K562 (cell line): Measurements from ENCODE around the gene FBXL13. TPM values are rescaled to one million over a fixed set of nuclear protein-coding genes. Genes with fewer than 3 reads are reported as not detected.

Experiments used
- ATAC-seq: fragments of 200-7000 bp; cut with Tn5 transposase; 3 replicates; pipeline ENCODE4 v1.9.1; 2020; ENCODE audit warnings: moderate library complexity
- BruUV-seq: library from RNA; stranded (reverse); fragments of 400-500 nt; replicated peaks from 2 replicates; lab custom pipeline; 2021; lab: Mats Ljungman, UMichigan
- CTCF ChIA-PET: fragments of 300-600 bp; formaldehyde crosslinking; extraction: SDS; loops from one replicate; lab custom pipeline; 2021; ENCODE audit warnings: low intra/inter-chr PET ratio; lab: Yijun Ruan, JAX
- POLR2A ChIA-PET: fragments of 300-600, 350-650 bp; sonication (Branson Sonifier 250); formaldehyde crosslinking; extraction: SDS; loops from one replicate; lab custom pipeline; 2021; ENCODE audit warnings: antibody characterized with exemption, inconsistent platforms; lab: Yijun Ruan, JAX
- DNase-seq, 4 experiments: peaks; one replicate each; pipeline versions ENCODE4 v3.0.0 to v3.0.0-alpha.2; 2011 to 2018; ENCODE audit warnings: low spot score in 3 of 4, mixed read lengths in 3 of 4; ENCODE audit errors: extremely low read depth in 1 of 4
- FAIRE-seq: peaks from 2 replicates; lab custom pipeline; 2011; peaks lifted over from hg19 to GRCh38; lab: Jason Lieb, UNC
- H2AFZ ChIP-seq: 2 replicates; pipeline ENCODE4 v1.6.0; 2011; ENCODE audit warnings: low read depth, low read length, control low read depth, inconsistent platforms
- H3K27ac ChIP-seq: fragments of 200-600 bp; 3 replicates; pipeline ENCODE4 v1.8.0; 2011; ENCODE audit warnings: low read depth, mild to moderate bottlenecking, control low read depth, inconsistent platforms, low read length, moderate library complexity, mixed read lengths; ENCODE audit errors: extremely low read depth
- H3K27me3 ChIP-seq, 2 experiments: fragments of 300-600 bp in 1 of 2; 2 replicates in 1 of 2; 3 replicates in 1 of 2; pipeline versions ENCODE4 v1.6.0 to v1.8.0; 2011; ENCODE audit warnings: inconsistent platforms in 2 of 2, low read length in 2 of 2, mild to moderate bottlenecking in 1 of 2, mixed read lengths in 1 of 2, moderate library complexity in 1 of 2; ENCODE audit not compliant: control insufficient read depth in 2 of 2, insufficient read depth in 2 of 2
- H3K36me3 ChIP-seq: fragments of 300-600 bp; 3 replicates; pipeline ENCODE4 v1.8.0; 2011; ENCODE audit warnings: mild to moderate bottlenecking, low read length, inconsistent platforms; ENCODE audit not compliant: control insufficient read depth, insufficient read depth
- H3K4me1 ChIP-seq, 2 experiments: fragments of 200-600 bp in 1 of 2; replicated peaks in 1 of 2; 2 replicates in 1 of 2; 3 replicates in 1 of 2; pipeline versions ENCODE4 v1.5.1 to v1.8.0; 2011; ENCODE audit warnings: inconsistent platforms in 2 of 2, low read length in 2 of 2, mild to moderate bottlenecking in 1 of 2, mixed read lengths in 1 of 2, moderate library complexity in 1 of 2; ENCODE audit not compliant: control insufficient read depth in 2 of 2, insufficient read depth in 2 of 2
- H3K4me2 ChIP-seq: 2 replicates; pipeline ENCODE4 v1.6.1; 2011; ENCODE audit warnings: low read length, control low read depth, inconsistent platforms, mixed read lengths; ENCODE audit not compliant: insufficient read depth
- H3K4me3 ChIP-seq: fragments of 200-600 bp; sonication (generic), shearing (Covaris generic); 2 replicates; pipeline ENCODE4 v1.5.1; 2016; ENCODE audit warnings: control low read depth, inconsistent platforms
- H3K79me2 ChIP-seq: fragments of 200-600 bp; 3 replicates; pipeline ENCODE4 v1.8.0; 2011; ENCODE audit warnings: low read length, inconsistent platforms; ENCODE audit not compliant: control insufficient read depth, insufficient read depth
- H3K9ac ChIP-seq, 2 experiments: 2 replicates each; pipeline versions ENCODE4 v1.6.0 to v1.6.1; 2011; ENCODE audit warnings: low read depth in 2 of 2, low read length in 2 of 2, control low read depth in 1 of 2, inconsistent platforms in 1 of 2, mild to moderate bottlenecking in 1 of 2, mixed read lengths in 1 of 2; ENCODE audit not compliant: insufficient read depth in 1 of 2
- H3K9me1 ChIP-seq: one replicate; pipeline ENCODE4 v1.6.0; 2011; ENCODE audit warnings: inconsistent platforms, mild to moderate bottlenecking, low read length, moderate library complexity; ENCODE audit not compliant: control insufficient read depth, insufficient read depth
- H3K9me3 ChIP-seq: replicated peaks from 2 replicates; pipeline ENCODE4 v1.5.1; 2011; ENCODE audit warnings: low read depth, low read length, inconsistent platforms; ENCODE audit not compliant: control insufficient read depth, insufficient read depth
- H4K20me1 ChIP-seq: replicated peaks from 2 replicates; pipeline ENCODE4 v1.6.1; 2011; ENCODE audit warnings: low read length, inconsistent platforms, mixed read lengths; ENCODE audit not compliant: control insufficient read depth, insufficient read depth
- CAMTA2 ChIP-seq: fragments of 250-450 bp; sonication (Bioruptor Pico); conservative IDR thresholded peaks from 2 replicates; pipeline ENCODE4 v1.5.1; 2022
- CBFA2T2 ChIP-seq: fragments of 450-650 bp; conservative IDR thresholded peaks from 2 replicates; pipeline ENCODE4 v1.6.1; 2017; ENCODE audit warnings: mild to moderate bottlenecking
- ESRRA ChIP-seq: fragments of 450-650 bp; IDR thresholded peaks from 2 replicates; pipeline ENCODE4 v1.6.1; 2014; ENCODE audit warnings: low read depth, mild to moderate bottlenecking, moderate library complexity, borderline replicate concordance
- HEY1 ChIP-seq: fragments of 250-450 bp; sonication (Bioruptor Pico); IDR thresholded peaks from 2 replicates; pipeline ENCODE4 v1.5.0; 2020; ENCODE audit warnings: mild to moderate bottlenecking, moderate library complexity, borderline replicate concordance
- HMG20B ChIP-seq: fragments of 250-450 bp; sonication (Bioruptor Pico); IDR thresholded peaks from 2 replicates; pipeline ENCODE4 v1.5.0; 2021; ENCODE audit warnings: mild to moderate bottlenecking
- KLF10 ChIP-seq: fragments of 250-450 bp; sonication (Bioruptor Pico); IDR thresholded peaks from 2 replicates; pipeline ENCODE4 v1.6.1; 2021; ENCODE audit warnings: matching md5 sums
- LARP7 ChIP-seq: fragments of 450-650 bp; IDR thresholded peaks from 2 replicates; pipeline ENCODE4 v1.6.1; 2016
- MTA3 ChIP-seq: fragments of 450-650 bp; formaldehyde crosslinking; IDR thresholded peaks from 2 replicates; pipeline ENCODE4 v1.6.1; 2017; ENCODE audit warnings: mild to moderate bottlenecking, borderline replicate concordance
- NCOA2 ChIP-seq, 2 experiments: fragments of 450-650 bp; IDR thresholded peaks; 2 replicates each; pipeline ENCODE4 v1.6.1; 2018; ENCODE audit warnings: mild to moderate bottlenecking in 2 of 2, moderate library complexity in 1 of 2; ENCODE audit not compliant: partially characterized antibody in 2 of 2
- OTX1 ChIP-seq: fragments of 450-650 bp; formaldehyde crosslinking; IDR thresholded peaks from 2 replicates; pipeline ENCODE4 v1.4.0; 2022; ENCODE audit warnings: mild to moderate bottlenecking
- PPARD ChIP-seq: fragments of 250-450 bp; sonication (Bioruptor Pico); IDR thresholded peaks from 2 replicates; pipeline ENCODE4 v1.8.0; 2022; ENCODE audit warnings: inconsistent platforms, mild to moderate bottlenecking, moderate library complexity
- RCOR1 ChIP-seq, 2 experiments: IDR thresholded peaks; 2 replicates each; pipeline ENCODE4 v1.6.1; 2012; ENCODE audit warnings: low read depth in 2 of 2, low read length in 2 of 2, borderline replicate concordance in 1 of 2, improper control_type of control experiment in 1 of 2
- SMARCA5 ChIP-seq: fragments of 450-650 bp; IDR thresholded peaks from 2 replicates; pipeline ENCODE4 v1.6.1; 2016
- SMARCB1 ChIP-seq: IDR thresholded peaks from 2 replicates; pipeline ENCODE4 v1.6.1; 2011; ENCODE audit warnings: improper control_type of control experiment, low read depth; ENCODE audit not compliant: insufficient read length
- SMC3 ChIP-seq: conservative IDR thresholded peaks from 2 replicates; pipeline ENCODE4 v1.6.1; 2011; ENCODE audit warnings: low read depth, low read length, improper control_type of control experiment; ENCODE audit not compliant: insufficient read depth
- TAF1 ChIP-seq: IDR thresholded peaks from 2 replicates; pipeline ENCODE4 v1.6.1; 2011; ENCODE audit warnings: mild to moderate bottlenecking, low read length, moderate library complexity; ENCODE audit not compliant: insufficient read depth, control insufficient read depth, severe bottlenecking; ENCODE audit errors: extremely low read depth
- ZNF24 ChIP-seq: fragments of 450-650 bp; IDR thresholded peaks from 2 replicates; pipeline ENCODE4 v1.6.1; 2016
- ZNF75A ChIP-seq: fragments of 450-650 bp; formaldehyde crosslinking; IDR thresholded peaks from 2 replicates; pipeline ENCODE4 v1.4.0; 2020; ENCODE audit warnings: mild to moderate bottlenecking
- WGBS: fragments of 100-300 bp; shearing (Covaris generic); methylation state at CpG from one replicate; pipeline ENCODE4 v1.1.6; 2016; ENCODE audit warnings: low coverage, mixed read lengths; ENCODE audit not compliant: insufficient coverage; ENCODE audit errors: missing lambda C conversion rate; 5-methylcytosine and 5-hydroxymethylcytosine counted together
- in situ Hi-C: fragments of 300-500 bp; cut with MboI; formaldehyde crosslinking; loops from 4 replicates; pipeline ENCODE4 v1.15.0; 2018; ENCODE audit warnings: inconsistent platforms, mixed read lengths
- intact Hi-C: fragments of 100-400 bp; cut with micrococcal nuclease; formaldehyde crosslinking; loops from 2 replicates; pipeline ENCODE4 v1.14.2; 2022
- polyA plus RNA-seq, 8 experiments: library from polyadenylated mRNA; depleted of rRNA in 4 of 8; stranded (reverse) in 5 of 8; unstranded in 3 of 8; fragments of >200 nt; fragmentation: Nextera tagmentation in 2 of 8; fragmentation: Illumina TruSeq in 1 of 8; extraction: Ambion mirVana in 2 of 8; extraction: Trizol in 1 of 8; gene quantifications; 2 replicates each; pipeline versions ENCODE4 v1.2.1 to v1.2.3, GENCODE V29; 2011 to 2014; ENCODE audit warnings: inconsistent platforms in 1 of 8, missing spikeins in 1 of 8
- total RNA-seq, 7 experiments: library from RNA; depleted of rRNA in 6 of 7; stranded (reverse); fragments of >200 nt in 6 of 7; fragmentation: Illumina TruSeq in 2 of 7; extraction: Trizol in 2 of 7; gene quantifications; 2 replicates each; pipeline versions ENCODE4 v1.2.1 to v1.2.3, GENCODE V29; 2011 to 2021; ENCODE audit warnings: low replicate concordance in 1 of 7
- TF ChIP-seq, protein P1 (sequence below): fragments of 250-450 bp; sonication (Bioruptor Pico); IDR thresholded peaks from 2 replicates; pipeline ENCODE4 v1.4.0; 2020; ENCODE audit warnings: mild to moderate bottlenecking, moderate library complexity
- TF ChIP-seq, protein P2 (sequence below): sonication (generic); formaldehyde crosslinking; IDR thresholded peaks from 2 replicates; pipeline ENCODE4 v1.8.1; 2023; ENCODE audit warnings: mild to moderate bottlenecking, missing genetic modification reagents

Gene FBXL13
- total and polyA plus RNA-seq, 9 of the 15 experiments (the other 6 are each of a cell fraction or from before 2014, with no cell fraction given), result 16.3 to 55.0 (median 25.4) TPM

DNA sequence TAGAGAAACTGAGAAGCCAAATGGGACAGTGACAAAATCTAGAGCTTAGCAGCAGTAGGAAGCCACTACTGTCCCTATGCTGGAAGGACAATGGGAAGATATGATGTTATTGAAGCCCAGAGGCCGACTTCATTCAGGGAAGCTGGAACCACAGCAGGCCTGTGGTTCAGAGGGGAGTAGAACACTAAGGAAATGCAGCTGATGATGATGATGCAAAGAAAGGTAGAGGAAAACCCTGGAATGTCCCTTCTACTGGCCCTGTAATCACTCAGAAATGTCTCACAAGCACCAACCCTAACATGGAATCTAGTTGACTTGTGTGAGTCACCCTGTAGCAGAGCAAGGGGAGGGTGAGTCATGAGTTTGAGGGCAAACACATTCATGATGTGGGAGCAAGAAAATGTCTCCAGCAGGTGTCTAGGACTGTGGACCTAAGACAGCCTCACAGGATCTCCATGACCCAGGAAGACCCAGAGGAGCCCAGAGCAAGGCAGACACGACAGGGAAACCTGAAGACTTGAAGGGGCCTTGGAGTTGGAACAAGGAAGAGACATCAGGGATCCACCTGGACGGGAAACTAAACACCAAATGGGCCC, 198.8 kb downstream of the FBXL13 start (continued):
- 0 out of 4 replicates have a peak, but pooled peaks of 1 of the 2 experiments have one; percentile 15 for TF ChIP-seq RCOR1 (IDR thresholded peaks at IDR 0.05; ENCODE audit: borderline replicate concordance in 1 of 2, low read depth in 2 of 2, low read length in 2 of 2)
- TF ChIP-seq SMARCB1, result no peak
- TF ChIP-seq, protein P1, sequence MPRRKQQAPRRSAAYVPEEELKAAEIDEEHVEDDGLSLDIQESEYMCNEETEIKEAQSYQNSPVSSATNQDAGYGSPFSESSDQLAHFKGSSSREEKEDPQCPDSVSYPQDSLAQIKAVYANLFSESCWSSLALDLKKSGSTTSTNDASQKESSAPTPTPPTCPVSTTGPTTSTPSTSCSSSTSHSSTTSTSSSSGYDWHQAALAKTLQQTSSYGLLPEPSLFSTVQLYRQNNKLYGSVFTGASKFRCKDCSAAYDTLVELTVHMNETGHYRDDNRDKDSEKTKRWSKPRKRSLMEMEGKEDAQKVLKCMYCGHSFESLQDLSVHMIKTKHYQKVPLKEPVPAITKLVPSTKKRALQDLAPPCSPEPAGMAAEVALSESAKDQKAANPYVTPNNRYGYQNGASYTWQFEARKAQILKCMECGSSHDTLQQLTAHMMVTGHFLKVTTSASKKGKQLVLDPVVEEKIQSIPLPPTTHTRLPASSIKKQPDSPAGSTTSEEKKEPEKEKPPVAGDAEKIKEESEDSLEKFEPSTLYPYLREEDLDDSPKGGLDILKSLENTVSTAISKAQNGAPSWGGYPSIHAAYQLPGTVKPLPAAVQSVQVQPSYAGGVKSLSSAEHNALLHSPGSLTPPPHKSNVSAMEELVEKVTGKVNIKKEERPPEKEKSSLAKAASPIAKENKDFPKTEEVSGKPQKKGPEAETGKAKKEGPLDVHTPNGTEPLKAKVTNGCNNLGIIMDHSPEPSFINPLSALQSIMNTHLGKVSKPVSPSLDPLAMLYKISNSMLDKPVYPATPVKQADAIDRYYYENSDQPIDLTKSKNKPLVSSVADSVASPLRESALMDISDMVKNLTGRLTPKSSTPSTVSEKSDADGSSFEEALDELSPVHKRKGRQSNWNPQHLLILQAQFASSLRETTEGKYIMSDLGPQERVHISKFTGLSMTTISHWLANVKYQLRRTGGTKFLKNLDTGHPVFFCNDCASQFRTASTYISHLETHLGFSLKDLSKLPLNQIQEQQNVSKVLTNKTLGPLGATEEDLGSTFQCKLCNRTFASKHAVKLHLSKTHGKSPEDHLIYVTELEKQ, result no peak
- TF ChIP-seq, all 486 proteins: peak for 25

DNA sequence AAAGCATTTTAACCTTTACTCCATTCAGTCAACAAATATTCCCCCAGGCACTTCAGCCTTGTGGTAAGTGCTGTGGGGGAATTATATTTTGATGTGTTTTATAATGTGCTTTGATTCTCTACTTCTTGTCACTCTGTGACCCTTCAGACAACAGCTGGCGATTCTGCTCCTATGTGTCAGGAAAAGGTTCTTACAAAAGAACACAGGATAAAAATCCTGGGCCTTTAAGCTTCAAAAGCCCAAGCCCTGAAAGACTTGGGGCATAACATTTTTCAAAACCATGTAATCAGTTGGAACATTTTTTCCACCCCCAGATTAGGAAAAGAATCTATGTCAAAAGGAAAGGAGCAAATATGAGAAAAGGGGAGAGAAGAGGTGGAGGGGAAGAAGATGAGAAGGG, 199.6 kb downstream of the FBXL13 start:
- WGBS, result 86% methylated on average over 1 of the region's 1 CpG
- no peaks in the 10 kb centered on the region for H3K79me2 ChIP-seq
- no peaks in the 10 kb centered on the region for H3K9me3 ChIP-seq
- DNase-seq (no peak), ATAC-seq (no peak), FAIRE-seq (no peak)
- no peak for TF ChIP-seq CAMTA2 (CRISPR knock-in tag)
- TF ChIP-seq, protein P2, sequence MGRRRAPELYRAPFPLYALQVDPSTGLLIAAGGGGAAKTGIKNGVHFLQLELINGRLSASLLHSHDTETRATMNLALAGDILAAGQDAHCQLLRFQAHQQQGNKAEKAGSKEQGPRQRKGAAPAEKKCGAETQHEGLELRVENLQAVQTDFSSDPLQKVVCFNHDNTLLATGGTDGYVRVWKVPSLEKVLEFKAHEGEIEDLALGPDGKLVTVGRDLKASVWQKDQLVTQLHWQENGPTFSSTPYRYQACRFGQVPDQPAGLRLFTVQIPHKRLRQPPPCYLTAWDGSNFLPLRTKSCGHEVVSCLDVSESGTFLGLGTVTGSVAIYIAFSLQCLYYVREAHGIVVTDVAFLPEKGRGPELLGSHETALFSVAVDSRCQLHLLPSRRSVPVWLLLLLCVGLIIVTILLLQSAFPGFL, result no peak
- no peak for TF ChIP-seq OTX1 (CRISPR knock-in tag)
- TF ChIP-seq MTA3, result no peak
- TF ChIP-seq NCOA2 (IDR thresholded peaks at IDR 0.05; ENCODE audit: partially characterized antibody in 2 of 2), result no peak
- TF ChIP-seq CBFA2T2, result no peak
- no peak for TF ChIP-seq PPARD (CRISPR knock-in tag)
- no peak for TF ChIP-seq ZNF24
- no peak for TF ChIP-seq ZNF75A
- no peak for TF ChIP-seq KLF10
- TF ChIP-seq LARP7, result no peak
- TF ChIP-seq ESRRA, result no peak
- no peak for TF ChIP-seq HEY1 (CRISPR knock-in tag)
- TF ChIP-seq SMARCA5, result no peak
- TF ChIP-seq TAF1, result no peak
- TF ChIP-seq SMC3, result no peak
- TF ChIP-seq HMG20B (CRISPR knock-in tag), result no peak
- no peak overlapping the region for H3K9ac ChIP-seq
- ChIA-PET POLR2A (interaction anchor here (1.0 to 1.3 kb wide), 2 partner anchors 14 to 15 kb away, joined by 3 read pairs; no protein-coding TSS in a partner anchor), CTCF (no interaction called here)
- no peaks in the 10 kb centered on the region for H3K9me1 ChIP-seq
- no peak overlapping the region for H2AFZ ChIP-seq
- peaks cover 0 to 6% of the 10 kb centered on the region in 2 experiments; a peak in 1 of 5 replicates for H3K4me1 ChIP-seq
- H3K27me3 ChIP-seq, result no peaks in the 10 kb centered on the region
- intact Hi-C loops, result no loop called here
- no peak overlapping the region for H3K4me3 ChIP-seq
- no TSS peak for BruUV-seq
- no peak overlapping the region for H3K4me2 ChIP-seq
- in situ Hi-C loops, result no loop called here
- no peaks in the 10 kb centered on the region for H4K20me1 ChIP-seq
- H3K27ac ChIP-seq, result no peak overlapping the region; the same call in 2 of the 3 replicates
- peaks cover 78% of the 10 kb centered on the region for H3K36me3 ChIP-seq
